Neuronal stem cell (in vitro differentiated cells): ENCODE results near the gene TPRN.

Experiments used
- DNase-seq: peaks from one replicate; pipeline ENCODE4 v3.0.0-alpha.2; 2013; ENCODE audit warnings: low spot score
- H2AFZ ChIP-seq: one replicate; pipeline ENCODE4 v1.6.1; 2013; ENCODE audit warnings: mild to moderate bottlenecking, low read length, inconsistent platforms
- H2AK5ac ChIP-seq: 2 replicates; pipeline ENCODE4 v1.6.1; 2013; ENCODE audit warnings: low read depth, mild to moderate bottlenecking, inconsistent platforms, low read length, moderate library complexity, mixed read lengths
- H2BK120ac ChIP-seq: 2 replicates; pipeline ENCODE4 v1.6.1; 2013; ENCODE audit warnings: low read depth, mild to moderate bottlenecking, inconsistent platforms, low read length, moderate library complexity, mixed read lengths
- H2BK12ac ChIP-seq: one replicate; pipeline ENCODE4 v1.6.1; 2013; ENCODE audit warnings: low read length, inconsistent platforms
- H2BK15ac ChIP-seq: 2 replicates; pipeline ENCODE4 v1.6.1; 2013; ENCODE audit warnings: mild to moderate bottlenecking, low read length, inconsistent platforms, mixed read lengths
- H2BK5ac ChIP-seq: one replicate; pipeline ENCODE4 v1.6.1; 2013; ENCODE audit warnings: inconsistent platforms, mild to moderate bottlenecking, low read length, moderate library complexity
- H3K14ac ChIP-seq: one replicate; pipeline ENCODE4 v1.6.1; 2013; ENCODE audit warnings: low read length, inconsistent platforms
- H3K18ac ChIP-seq: 2 replicates; pipeline ENCODE4 v1.6.1; 2013; ENCODE audit warnings: low read length, inconsistent platforms
- H3K23ac ChIP-seq: 2 replicates; pipeline ENCODE4 v1.6.1; 2013; ENCODE audit warnings: low read depth, mild to moderate bottlenecking, mixed read lengths, low read length, inconsistent platforms; ENCODE audit not compliant: poor library complexity
- H3K27ac ChIP-seq: replicated peaks from 3 replicates; pipeline ENCODE4 v1.5.1; 2013; ENCODE audit warnings: low read length, inconsistent platforms
- H3K27me3 ChIP-seq, 3 experiments: 2 replicates each; pipeline ENCODE4 v1.6.1; 2013; ENCODE audit warnings: low read length in 3 of 3, mild to moderate bottlenecking in 2 of 3, inconsistent platforms in 1 of 3, low read depth in 1 of 3, mixed read lengths in 1 of 3, moderate library complexity in 1 of 3; ENCODE audit not compliant: control insufficient read depth in 3 of 3, insufficient read depth in 3 of 3
- H3K36me3 ChIP-seq, 2 donors: replicated peaks in 1 of 2; 2 replicates each; pipeline ENCODE4 v1.6.1; 2013; ENCODE audit warnings: low read length in 2 of 2; ENCODE audit not compliant: control insufficient read depth in 2 of 2, insufficient read depth in 2 of 2
- H3K4ac ChIP-seq: 2 replicates; pipeline ENCODE4 v1.6.1; 2013; ENCODE audit warnings: inconsistent platforms, mild to moderate bottlenecking, low read length, moderate library complexity
- H3K4me1 ChIP-seq, 2 donors: 1 replicate in 1 of 2; 2 replicates in 1 of 2; pipeline ENCODE4 v1.6.1; 2013; ENCODE audit warnings: low read length in 2 of 2, low read depth in 1 of 2; ENCODE audit not compliant: control insufficient read depth in 2 of 2, insufficient read depth in 1 of 2
- H3K4me2 ChIP-seq: one replicate; pipeline ENCODE4 v1.6.1; 2013; ENCODE audit warnings: mild to moderate bottlenecking, low read length, inconsistent platforms; ENCODE audit not compliant: insufficient read depth, poor library complexity, severe bottlenecking
- H3K4me3 ChIP-seq, 2 donors: 2 replicates each; pipeline ENCODE4 v1.5.1; 2013; ENCODE audit warnings: low read length in 2 of 2, mild to moderate bottlenecking in 2 of 2, inconsistent platforms in 1 of 2, moderate library complexity in 1 of 2
- H3K79me1 ChIP-seq: one replicate; pipeline ENCODE4 v1.6.1; 2013; ENCODE audit warnings: low read depth, mild to moderate bottlenecking, inconsistent platforms, low read length, moderate library complexity
- H3K9ac ChIP-seq: one replicate; pipeline ENCODE4 v1.6.1; 2013; ENCODE audit warnings: mild to moderate bottlenecking, low read depth, low read length, inconsistent platforms; ENCODE audit not compliant: poor library complexity
- H3K9me3 ChIP-seq, 2 donors: replicated peaks in 1 of 2; 2 replicates each; pipeline versions ENCODE3 to v1.6.1; 2013; ENCODE audit warnings: low read length in 2 of 2, mild to moderate bottlenecking in 2 of 2, inconsistent platforms in 1 of 2, low read depth in 1 of 2, mixed read lengths in 1 of 2, moderate library complexity in 1 of 2; ENCODE audit not compliant: control insufficient read depth in 2 of 2, insufficient read depth in 1 of 2
- H4K8ac ChIP-seq: one replicate; pipeline ENCODE4 v1.6.1; 2013; ENCODE audit warnings: low read depth, mild to moderate bottlenecking, inconsistent platforms, low read length, moderate library complexity
- H4K91ac ChIP-seq: one replicate; pipeline ENCODE4 v1.6.1; 2013; ENCODE audit warnings: low read length, low read depth, mild to moderate bottlenecking, inconsistent platforms; ENCODE audit not compliant: poor library complexity
- WGBS, 2 donors: extraction: QIAGEN DNeasy Blood & Tissue Kit; methylation state at CpG; one replicate each; pipeline ENCODE4 v1.1.7; 2013; ENCODE audit warnings: missing lambda C conversion rate in 2 of 2, mixed read lengths in 1 of 2; ENCODE audit not compliant: insufficient read length in 2 of 2, insufficient replicate concordance in 1 of 2; ENCODE audit errors: extremely low coverage in 2 of 2; 5-methylcytosine and 5-hydroxymethylcytosine counted together

The TPRN gene

GRCh38 chr9:137164370-137165249 lies 35.9 kb downstream of the TPRN start:
- Histone ChIP-seq H2BK120ac (no peak overlapping the region), H2AK5ac (peak overlapping the region; percentile 63), H3K18ac (peak overlapping the region; percentile 71), H3K36me3 (no peaks in the 10 kb centered on the region), H4K91ac (no peak overlapping the region), H3K4ac (no peak overlapping the region), H3K79me1 (peaks cover 2% of the 10 kb centered on the region), H2AFZ (no peak overlapping the region), H2BK12ac (peak overlapping the region; percentile 84), H2BK15ac (peak overlapping the region; percentile 64), H3K9me3 (peaks cover 0 to 2% of the 10 kb centered on the region in 2 donors), H3K27ac (no peak overlapping the region), H3K23ac (peak overlapping the region; percentile 55), H2BK5ac (no peak overlapping the region), H3K4me3 (no peak overlapping the region), H3K9ac (no peak overlapping the region), H3K14ac (peak overlapping the region; percentile 82), H4K8ac (peak overlapping the region; percentile 43), H3K4me2 (no peak overlapping the region), H3K4me1 (peaks cover 7 to 23% of the 10 kb centered on the region in 2 donors), H3K27me3 (peaks cover 32 to 93% (median 92%) of the 10 kb centered on the region in 3 experiments)
- no peak for DNase-seq
- no CpG with 5 or more reads among the region's 34 CpGs for WGBS, 2 donors

GRCh38 chr9:137163805-137164204 lies 36.7 kb downstream of the TPRN start:
- H3K4ac ChIP-seq, result no peak overlapping the region
- H2BK12ac ChIP-seq, result no peak overlapping the region
- H3K9me3 ChIP-seq, result peaks cover 0 to 2% of the 10 kb centered on the region in 2 donors
- no peak overlapping the region for H2BK120ac ChIP-seq
- H3K9ac ChIP-seq, result no peak overlapping the region
- no peak for DNase-seq
- peaks cover 2% of the 10 kb centered on the region for H3K79me1 ChIP-seq
- no peak overlapping the region for H4K91ac ChIP-seq
- H3K36me3 ChIP-seq, result no peaks in the 10 kb centered on the region
- H2BK15ac ChIP-seq, result no peak overlapping the region
- H3K27ac ChIP-seq, result no peak overlapping the region
- peak overlapping the region; percentile 5 for H2BK5ac ChIP-seq
- peak overlapping the region; percentile 3 for H3K14ac ChIP-seq
- H3K27me3 ChIP-seq, result peaks cover 29 to 93% (median 92%) of the 10 kb centered on the region in 3 experiments
- WGBS, 2 donors, result no CpG with 5 or more reads among the region's 22 CpGs
- H3K4me1 ChIP-seq, result peaks cover 7 to 22% of the 10 kb centered on the region in 2 donors
- H2AFZ ChIP-seq, result peak overlapping the region; percentile 76
- H4K8ac ChIP-seq, result no peak overlapping the region
- H2AK5ac ChIP-seq, result peak overlapping the region; percentile 63
- no peak overlapping the region for H3K18ac ChIP-seq
- no peak overlapping the region for H3K23ac ChIP-seq
- no peak overlapping the region for H3K4me2 ChIP-seq
- no peak overlapping the region for H3K4me3 ChIP-seq

GRCh38 chr9:137163365-137163715 lies 37.2 kb downstream of the TPRN start:
- Histone ChIP-seq H2BK120ac (no peak overlapping the region), H3K9me3 (peaks cover 0 to 2% of the 10 kb centered on the region in 2 donors), H2BK12ac (no peak overlapping the region), H3K4me1 (peaks cover 5 to 19% of the 10 kb centered on the region in 2 donors), H4K8ac (peak overlapping the region; percentile 43), H3K27me3 (peaks cover 25 to 93% (median 92%) of the 10 kb centered on the region in 3 experiments), H3K9ac (peak overlapping the region; percentile 60), H3K27ac (no peak overlapping the region), H3K36me3 (no peaks in the 10 kb centered on the region), H3K4me2 (peak overlapping the region; percentile 73), H2BK5ac (no peak overlapping the region), H3K79me1 (peaks cover 2% of the 10 kb centered on the region), H3K18ac (peak overlapping the region; percentile 57), H2AK5ac (peak overlapping the region; percentile 56), H3K14ac (no peak overlapping the region), H2BK15ac (no peak overlapping the region), H4K91ac (no peak overlapping the region), H3K4ac (no peak overlapping the region), H2AFZ (peak overlapping the region; percentile 76), H3K4me3 (peak overlapping the region; percentile 24 to 72), H3K23ac (peak overlapping the region; percentile 89)
- DNase-seq, result no peak
- WGBS, 2 donors, result no CpG with 5 or more reads among the region's 26 CpGs
